ENCODE measurements around the gene ABCA8. TPM values are rescaled to one million over a fixed set of nuclear protein-coding genes. Genes with fewer than 3 reads are reported as not detected.

Gene ABCA8
- total RNA-seq, 1 experiment from 2014 or later: not detected

- WGBS (ENCODE audit: extremely low coverage, insufficient read length, low lambda C conversion rate): no CpG with 5 or more reads among the region's 2 CpGs
- Histone ChIP-seq H3K14ac (ENCODE audit: insufficient read depth, low read length) (no peak overlapping the region), H3K9me3 (ENCODE audit: control insufficient read depth, low read depth, low read length) (no peaks in the 10 kb centered on the region), H2BK5ac (ENCODE audit: insufficient read length, low read length) (no peak overlapping the region), H3K4ac (ENCODE audit: low read depth, low read length) (no peak overlapping the region), H4K5ac (ENCODE audit: insufficient read length, low read depth, low read length) (no peak overlapping the region), H3K18ac (ENCODE audit: insufficient read length, low read depth, low read length) (no peak overlapping the region), H2BK20ac (ENCODE audit: low read depth, low read length, poor library complexity, severe bottlenecking) (no peak overlapping the region), H3K4me1 (ENCODE audit: insufficient read depth, low read length) (no peaks in the 10 kb centered on the region), H3K9ac (ENCODE audit: extremely low read depth, insufficient read length, low read length) (no peak overlapping the region), H2BK12ac (ENCODE audit: insufficient read length, low read depth, low read length) (no peak overlapping the region), H3K23ac (ENCODE audit: insufficient read length, low read depth, low read length) (no peak overlapping the region), H2BK120ac (ENCODE audit: low read depth, low read length, poor library complexity, severe bottlenecking) (no peak overlapping the region), H3K79me1 (ENCODE audit: insufficient read depth, low read depth, low read length, poor library complexity, severe bottlenecking) (no peaks in the 10 kb centered on the region), H3K79me2 (ENCODE audit: insufficient read depth, low read length) (no peaks in the 10 kb centered on the region), H4K8ac (replicated peaks; ENCODE audit: insufficient read length, low read depth, low read length) (no peak overlapping the region), H3K23me2 (ENCODE audit: insufficient read length, low read depth, low read length, poor library complexity, severe bottlenecking) (no peaks in the 10 kb centered on the region), H2AFZ (ENCODE audit: low read length) (no peak overlapping the region), H3K27me3 (ENCODE audit: insufficient read depth, low read length) (no peaks in the 10 kb centered on the region), H3K27ac (ENCODE audit: insufficient read length, low read depth, low read length) (no peak overlapping the region), H3K56ac (ENCODE audit: insufficient read length, low read depth, low read length) (no peak overlapping the region), H3K4me2 (ENCODE audit: insufficient read depth, insufficient read length, low read length) (no peak overlapping the region), H2BK15ac (ENCODE audit: low read depth, low read length) (no peak overlapping the region), H3T11ph (ENCODE audit: low read length) (no peak overlapping the region), H2AK5ac (ENCODE audit: insufficient read length, low read length) (no peak overlapping the region), H4K20me1 (ENCODE audit: control insufficient read depth, insufficient read depth, insufficient read length) (no peaks in the 10 kb centered on the region), H4K91ac (ENCODE audit: insufficient read length, low read depth, low read length) (no peak overlapping the region)
- TF ChIP-seq CTCF (conservative IDR thresholded peaks at IDR 0.05): no peak
- Mint-ChIP-seq H3K4me3 (no peak overlapping the region), H3K9me3 (0 out of 5 replicates have a peak, but pooled peaks cover 0 to 1% of the 10 kb centered on the region in 2 experiments), H3K27me3 (ENCODE audit: low read depth) (no peaks in the 10 kb centered on the region), H3K4me1 (no peaks in the 10 kb centered on the region), H3K27ac (no peak overlapping the region), H3K36me3 (ENCODE audit: insufficient read depth in 1 of 3, low read depth in 3 of 3) (no peaks in the 10 kb centered on the region; a peak in 1 of 7 replicates)
- no peak for DNase-seq
Measured at GRCh38 chr17:68830313-68830712, 124.9 kb downstream of the ABCA8 start.

All from H9 (cell line).